D721Med (cell line): ENCODE measurements around the gene CCDC85A.

Source experiments
- DNase-seq: peaks from one replicate; pipeline ENCODE4 v3.0.0; 2011; ENCODE audit warnings: low spot score; ENCODE audit not compliant: insufficient read length
- FAIRE-seq: peaks from 2 replicates; lab custom pipeline; 2011; peaks lifted over from hg19 to GRCh38; lab: Jason Lieb, UNC
- CTCF ChIP-seq: IDR thresholded peaks from 2 replicates; pipeline ENCODE4 v1.5.1; 2012; ENCODE audit warnings: mild to moderate bottlenecking, control low read depth; ENCODE audit not compliant: insufficient read depth; ENCODE audit errors: missing control alignments

Gene CCDC85A

GRCh38 chr2:56207760-56208159, 24.0 kb downstream of the CCDC85A start:
- DNase-seq: no peak
- no peak for TF ChIP-seq CTCF
- FAIRE-seq: no peak

GRCh38 chr2:56208380-56208779, 24.6 kb downstream of the CCDC85A start:
- DNase-seq (no peak), FAIRE-seq (no peak)

GRCh38 chr2:56209701-56210100, 25.9 kb downstream of the CCDC85A start:
- no peak for DNase-seq
- FAIRE-seq: no peak
- no peak for TF ChIP-seq CTCF

More at GRCh38 chr2:56208380-56208779, 24.6 kb downstream of the CCDC85A start:
- TF ChIP-seq CTCF: no peak

- TF ChIP-seq CTCF: no peak
- FAIRE-seq (no peak), DNase-seq (no peak)
These were observed 26.5 kb downstream of the CCDC85A start for GRCh38 chr2:56210291-56210690.

GRCh38 chr2:56211048-56211447, 27.3 kb downstream of the CCDC85A start:
- FAIRE-seq (no peak), DNase-seq (no peak)
- TF ChIP-seq CTCF: no peak

GRCh38 chr2:56215911-56216310, 32.1 kb downstream of the CCDC85A start:
- FAIRE-seq (no peak), DNase-seq (no peak)
- TF ChIP-seq CTCF: no peak

- DNase-seq: no peak
- TF ChIP-seq CTCF: no peak
- FAIRE-seq: no peak
These were observed 33.3 kb downstream of the CCDC85A start for GRCh38 chr2:56217106-56217505.
